ENCODE results near the gene IPO13.

Gene IPO13

DNA sequence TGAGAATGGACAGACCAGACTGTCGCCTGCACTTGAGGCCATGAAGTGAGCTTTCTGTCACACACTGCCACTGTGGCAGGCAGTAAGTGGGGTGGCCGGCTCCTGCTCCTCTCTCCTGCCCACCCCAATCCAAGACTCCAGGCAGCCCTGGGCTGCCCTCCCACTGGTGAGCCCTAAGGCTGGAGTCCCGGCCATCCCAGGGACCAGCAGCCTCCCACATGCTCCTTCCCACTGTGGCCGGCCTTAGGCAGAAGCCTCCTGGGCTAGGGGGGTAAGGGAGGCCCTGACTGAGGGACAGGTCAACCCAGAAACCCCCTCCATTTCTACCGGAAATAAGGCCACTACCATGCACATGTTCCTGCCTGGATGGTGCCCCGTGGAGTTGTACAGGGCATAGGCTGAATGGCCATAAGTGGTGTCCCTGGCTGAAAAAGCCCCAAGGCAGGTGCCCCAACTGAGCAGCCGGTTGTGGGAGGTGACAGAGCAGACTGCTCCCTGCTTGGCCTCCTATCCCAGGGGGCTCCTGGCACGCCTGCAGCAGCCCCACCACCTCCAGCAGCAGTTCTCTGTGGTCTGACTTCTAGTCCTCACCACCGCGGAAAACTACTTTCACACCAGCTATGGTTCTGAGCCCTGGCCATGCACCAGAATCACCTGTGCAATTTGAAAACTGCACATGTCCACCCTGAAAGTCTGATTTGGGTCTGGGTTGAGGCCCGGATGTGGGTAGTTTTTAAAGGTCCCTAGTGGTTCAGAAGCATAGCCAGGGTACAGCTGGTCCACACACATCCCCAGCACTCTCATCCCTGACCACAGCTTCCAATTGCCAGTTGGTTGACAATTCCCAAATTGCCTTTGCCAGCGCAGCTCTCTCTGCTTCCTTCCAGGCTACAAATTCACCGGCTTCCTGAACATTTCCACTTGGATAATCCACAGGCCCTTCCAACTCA lies 14.8 kb upstream of the IPO13 start:
- no peak for DNase-seq

DNA sequence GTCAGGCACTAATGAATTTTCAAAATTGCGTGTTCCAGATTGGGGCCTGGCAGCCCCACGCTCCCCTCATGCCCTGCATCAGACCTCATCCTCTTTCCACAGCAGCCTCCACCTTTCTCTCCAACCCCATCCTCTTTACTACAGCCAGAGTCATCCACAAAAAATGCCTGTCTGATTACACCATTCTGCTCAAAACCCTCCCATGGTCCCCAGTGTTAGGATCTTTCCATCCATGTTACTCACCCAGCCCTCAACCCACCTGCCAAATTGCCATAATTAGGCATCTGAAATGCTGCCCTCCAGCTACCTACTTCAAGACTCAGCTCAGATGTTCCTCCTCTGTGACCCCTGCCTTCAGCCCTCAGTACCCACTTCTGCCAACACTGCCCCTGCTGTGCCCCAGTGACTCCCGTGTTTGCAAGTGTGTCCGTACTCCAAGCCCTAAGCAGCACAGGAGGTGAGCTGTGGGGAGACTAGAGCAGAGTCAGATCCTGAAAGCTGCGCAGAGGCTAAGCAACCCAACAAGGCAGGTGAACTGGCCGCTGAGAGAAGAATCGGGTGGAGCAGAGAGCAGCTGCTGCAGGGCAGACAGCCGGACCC lies 13.9 kb upstream of the IPO13 start:
- DNase-seq = no peak

DNA sequence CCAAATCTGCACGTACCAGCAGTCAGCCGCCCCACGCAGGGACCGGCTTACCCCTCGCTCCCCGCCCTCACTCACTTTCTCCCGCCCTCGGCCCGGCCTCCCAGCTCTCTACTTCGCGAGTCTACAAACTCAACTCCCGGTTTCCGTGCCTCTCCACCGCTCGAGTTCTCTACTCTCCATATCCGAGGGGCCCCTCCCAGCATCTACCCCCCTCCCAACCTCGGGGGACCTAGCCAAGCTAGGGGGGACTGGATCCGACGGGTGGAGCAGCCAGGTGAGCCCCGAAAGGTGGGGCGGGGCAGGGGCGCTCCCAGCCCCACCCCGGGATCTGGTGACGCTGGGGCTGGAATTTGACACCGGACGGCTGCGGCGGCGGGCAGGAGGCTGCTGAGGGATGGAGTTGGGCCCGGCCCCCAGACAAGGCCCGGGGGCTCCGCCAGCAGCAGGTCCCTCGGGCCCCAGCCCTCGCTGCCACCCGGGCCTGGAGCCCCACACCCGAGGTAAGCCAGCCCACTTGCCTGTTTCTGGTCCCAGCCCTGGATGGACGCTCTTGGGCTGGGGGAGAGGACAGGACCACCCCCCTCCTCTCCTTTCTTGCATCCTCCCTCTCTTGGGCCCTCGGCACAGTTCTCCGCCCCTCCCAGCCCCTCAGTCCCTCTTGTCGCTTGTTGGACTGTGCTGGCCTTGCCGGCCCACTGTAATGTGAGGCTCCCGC lies 13.2 kb upstream of the IPO13 start, which contains the start of gene ARTN:
Gene ARTN (plus strand): TSS at position 416 of the 715 bp plus-strand sequence. CDS start 1,856 bp downstream, outside the sequence.
- DNase-seq = no peak

DNA sequence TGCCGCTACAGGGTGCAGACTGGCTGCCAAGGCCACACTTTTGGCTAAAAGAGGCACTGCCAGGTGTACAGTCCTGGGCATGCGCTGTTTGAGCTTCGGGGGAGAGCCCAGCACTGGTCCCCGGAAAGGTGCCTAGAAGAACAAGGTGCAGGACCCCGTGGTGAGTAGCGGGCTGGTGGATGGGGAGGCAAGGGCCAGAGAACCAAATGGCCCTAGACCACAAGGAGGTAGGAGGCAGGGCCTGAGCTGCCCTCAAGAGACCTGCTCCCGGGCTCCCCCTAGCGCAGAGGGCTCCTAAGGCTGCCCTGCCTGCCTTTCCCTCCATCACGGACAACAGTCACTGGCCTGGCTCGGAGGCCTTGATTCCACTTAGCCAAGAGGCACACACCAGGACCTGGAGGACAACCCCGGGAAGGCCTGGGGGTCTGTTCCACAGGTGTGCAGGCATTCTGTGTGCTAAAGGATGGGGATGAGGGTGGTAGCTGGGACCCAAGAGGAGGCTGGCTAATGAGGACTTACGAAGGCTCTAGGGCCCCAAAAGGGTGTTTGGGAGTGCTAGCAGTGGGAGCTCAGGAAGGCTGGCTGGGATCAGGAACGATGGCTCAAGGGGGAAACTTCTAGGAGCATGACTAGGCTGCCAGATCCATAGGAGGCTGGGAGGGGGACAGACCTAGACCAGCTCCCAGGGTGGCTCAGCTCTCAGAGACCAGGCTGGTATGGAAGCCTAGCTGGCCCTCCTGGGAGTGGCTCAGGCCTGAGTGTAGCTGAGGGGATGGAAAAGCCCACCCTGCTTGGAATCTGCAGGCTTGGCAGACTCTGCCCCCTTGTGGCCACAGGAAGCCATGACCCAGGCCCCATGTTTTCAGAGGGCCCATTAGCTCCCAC lies 12.4 kb upstream of the IPO13 start:
- peak; percentile 30 for DNase-seq

DNA sequence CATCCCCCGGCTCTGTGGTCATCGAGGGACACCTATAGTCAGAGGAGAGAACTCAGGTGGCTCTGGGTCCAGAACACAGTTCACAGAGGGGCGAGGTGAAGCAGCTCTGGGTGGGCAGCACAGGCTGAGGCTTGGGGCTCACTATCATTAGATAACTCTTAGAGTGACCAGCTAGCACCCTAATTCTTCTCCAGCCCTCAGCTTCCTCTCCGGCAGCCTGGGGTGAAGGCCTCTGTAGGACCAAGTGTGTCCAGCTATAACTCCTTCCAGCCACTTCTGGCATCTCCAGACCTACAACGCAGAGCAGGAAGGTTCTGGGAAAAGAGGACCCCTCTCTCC lies 11.8 kb upstream of the IPO13 start:
- DNase-seq = no peak

DNA sequence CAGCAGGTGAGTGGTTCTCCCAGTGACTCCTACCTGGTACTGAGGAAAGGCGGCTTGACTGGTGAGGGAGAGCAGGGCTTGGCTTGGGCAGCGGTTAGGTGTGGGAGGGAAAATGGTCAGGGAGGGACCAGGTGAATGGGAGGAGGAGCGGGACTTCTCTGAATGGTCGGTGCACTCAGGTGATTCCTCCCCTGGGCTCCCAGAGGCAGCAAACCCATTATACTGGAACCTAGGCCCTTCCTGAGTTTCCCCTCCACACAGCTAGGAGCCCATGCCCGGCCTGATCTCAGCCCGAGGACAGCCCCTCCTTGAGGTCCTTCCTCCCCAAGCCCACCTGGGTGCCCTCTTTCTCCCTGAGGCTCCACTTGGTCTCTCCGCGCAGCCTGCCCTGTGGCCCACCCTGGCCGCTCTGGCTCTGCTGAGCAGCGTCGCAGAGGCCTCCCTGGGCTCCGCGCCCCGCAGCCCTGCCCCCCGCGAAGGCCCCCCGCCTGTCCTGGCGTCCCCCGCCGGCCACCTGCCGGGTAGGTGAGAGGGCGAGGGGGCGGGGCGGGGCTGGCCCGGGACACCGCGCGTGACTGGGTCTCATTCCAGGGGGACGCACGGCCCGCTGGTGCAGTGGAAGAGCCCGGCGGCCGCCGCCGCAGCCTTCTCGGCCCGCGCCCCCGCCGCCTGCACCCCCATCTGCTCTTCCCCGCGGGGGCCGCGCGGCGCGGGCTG lies 10.9 kb upstream of the IPO13 start:
- DNase-seq = no peak

DNA sequence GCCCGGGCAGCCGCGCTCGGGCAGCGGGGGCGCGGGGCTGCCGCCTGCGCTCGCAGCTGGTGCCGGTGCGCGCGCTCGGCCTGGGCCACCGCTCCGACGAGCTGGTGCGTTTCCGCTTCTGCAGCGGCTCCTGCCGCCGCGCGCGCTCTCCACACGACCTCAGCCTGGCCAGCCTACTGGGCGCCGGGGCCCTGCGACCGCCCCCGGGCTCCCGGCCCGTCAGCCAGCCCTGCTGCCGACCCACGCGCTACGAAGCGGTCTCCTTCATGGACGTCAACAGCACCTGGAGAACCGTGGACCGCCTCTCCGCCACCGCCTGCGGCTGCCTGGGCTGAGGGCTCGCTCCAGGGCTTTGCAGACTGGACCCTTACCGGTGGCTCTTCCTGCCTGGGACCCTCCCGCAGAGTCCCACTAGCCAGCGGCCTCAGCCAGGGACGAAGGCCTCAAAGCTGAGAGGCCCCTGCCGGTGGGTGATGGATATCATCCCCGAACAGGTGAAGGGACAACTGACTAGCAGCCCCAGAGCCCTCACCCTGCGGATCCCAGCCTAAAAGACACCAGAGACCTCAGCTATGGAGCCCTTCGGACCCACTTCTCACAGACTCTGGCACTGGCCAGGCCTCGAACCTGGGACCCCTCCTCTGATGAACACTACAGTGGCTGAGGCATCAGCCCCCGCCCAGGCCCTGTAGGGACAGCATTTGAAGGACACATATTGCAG lies 10.2 kb upstream of the IPO13 start:
- no peak for DNase-seq

DNA sequence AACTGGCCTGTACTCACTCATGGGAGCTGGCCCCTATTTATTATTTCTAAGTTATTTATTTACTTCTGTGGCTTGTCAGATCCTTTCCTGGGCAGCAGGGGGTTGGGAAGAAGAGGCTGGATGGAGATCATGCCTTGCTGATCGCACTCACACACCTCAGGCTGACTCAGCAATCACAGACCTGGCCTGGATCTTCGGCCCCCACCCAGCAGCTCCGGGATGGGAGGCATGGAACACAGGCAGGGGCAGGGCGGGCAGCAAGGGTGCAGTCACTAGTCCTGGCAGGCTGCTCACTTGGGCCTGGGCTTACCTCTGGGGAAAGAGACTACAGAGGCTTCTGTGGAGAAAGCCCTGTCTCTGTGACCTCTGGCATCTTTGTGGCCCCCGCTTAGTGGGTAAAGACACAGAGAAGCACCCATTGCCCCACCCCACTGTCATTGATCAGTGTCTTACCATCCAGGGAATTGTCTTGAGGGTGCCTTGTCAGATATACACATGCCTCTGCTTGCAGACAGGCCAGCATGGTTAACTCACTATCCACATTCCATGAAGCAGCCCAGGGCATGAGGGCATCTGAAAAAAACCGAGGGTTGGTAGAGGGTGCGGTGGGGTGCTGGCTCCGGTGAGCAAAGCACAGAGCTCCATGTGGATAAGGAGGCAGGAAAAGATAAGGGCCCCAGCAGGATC lies 9.4 kb upstream of the IPO13 start:
- no peak for DNase-seq

DNA sequence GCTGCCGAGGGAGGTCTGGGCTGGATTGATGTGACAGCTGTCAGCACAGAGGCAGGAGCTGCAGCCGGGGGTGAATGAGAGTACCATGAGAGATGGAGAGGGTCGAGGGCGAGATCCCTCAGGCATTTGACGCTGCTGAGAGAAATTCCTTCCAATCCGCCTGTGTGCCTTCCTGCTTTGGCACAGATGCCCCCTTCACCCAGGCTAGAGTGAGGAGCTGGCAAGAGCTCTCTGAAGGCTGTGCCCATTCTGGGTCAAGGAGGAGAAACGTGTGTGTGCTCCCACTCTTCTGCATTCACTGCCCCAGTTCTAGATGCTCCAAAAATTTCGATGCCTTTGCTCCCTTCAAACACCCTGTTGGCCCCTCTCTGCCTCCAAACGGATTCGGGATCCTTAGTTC lies 8.4 kb upstream of the IPO13 start:
- no peak for DNase-seq

DNA sequence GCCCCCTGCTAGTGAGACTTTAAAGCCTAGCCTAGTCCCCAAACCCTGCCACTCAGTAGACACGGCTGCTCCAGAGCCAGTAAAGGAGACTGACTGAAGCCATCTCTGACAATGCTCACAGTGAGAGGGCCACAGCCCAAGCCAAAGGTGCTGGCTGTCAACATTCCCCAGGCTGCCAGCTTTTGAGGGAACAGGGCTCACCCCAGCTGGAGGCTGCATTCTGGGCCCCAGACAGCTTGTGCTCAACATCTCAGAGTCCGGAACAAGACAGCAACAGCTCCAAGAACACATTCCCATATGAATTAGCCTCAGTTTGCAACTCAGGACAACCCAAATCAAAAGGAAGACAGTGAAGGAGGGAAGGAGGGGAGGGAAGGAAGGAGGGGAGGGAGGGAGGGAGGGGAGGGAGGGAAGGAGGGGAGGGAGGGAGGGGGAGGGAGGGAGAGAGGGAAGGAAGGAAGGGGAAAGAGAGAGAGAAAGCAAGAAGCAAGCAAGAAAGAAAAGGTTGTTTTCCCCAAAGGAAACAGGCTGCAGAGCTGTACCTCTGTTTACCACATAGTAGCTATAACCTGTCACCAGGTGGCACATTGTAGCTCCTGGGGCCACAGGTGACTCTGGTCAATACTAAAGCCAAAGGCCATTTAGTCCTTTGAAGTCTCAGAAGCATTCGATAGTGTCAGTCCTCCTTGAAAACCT lies 7.7 kb upstream of the IPO13 start:
- no peak for DNase-seq

DNA sequence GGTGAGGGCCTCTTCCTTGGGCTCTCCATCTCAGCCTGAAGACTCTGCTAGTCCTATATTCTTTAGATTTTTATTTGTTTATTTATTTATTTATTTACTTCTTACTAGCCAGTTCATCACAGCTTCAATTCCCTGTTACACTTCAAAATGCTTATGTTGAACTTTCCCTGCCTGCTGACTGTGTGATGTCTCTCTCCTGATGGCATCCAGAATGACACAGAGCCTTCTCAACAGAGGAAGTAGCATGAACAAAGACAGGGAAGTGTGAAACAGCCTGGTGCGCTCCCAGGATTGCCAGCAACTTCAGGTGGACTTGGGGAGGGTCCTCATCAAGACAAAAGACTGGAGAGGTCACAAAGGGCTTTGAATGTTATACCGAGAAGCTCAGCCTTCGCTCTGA lies 4.3 kb upstream of the IPO13 start:
- DNase-seq = no peak

DNA sequence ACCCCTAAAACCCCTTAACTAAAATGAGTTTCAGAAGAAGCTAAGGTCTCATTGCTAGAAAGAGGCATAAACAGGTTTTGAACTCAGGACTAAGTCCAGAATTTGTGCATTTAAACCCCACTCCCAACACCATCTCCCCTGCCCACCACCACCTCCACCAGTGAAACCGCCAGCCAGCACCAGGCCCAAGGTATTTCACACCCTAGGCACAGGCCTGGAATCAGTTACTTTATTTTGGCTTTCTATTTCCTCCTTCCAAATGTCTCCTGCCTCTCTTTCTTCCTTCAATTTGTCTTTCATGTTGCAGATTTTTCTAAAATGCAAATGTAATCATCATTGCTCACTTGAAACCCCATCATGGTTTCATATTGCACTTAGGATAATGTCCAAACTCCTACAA lies 1.9 kb upstream of the IPO13 start:
- no peak for DNase-seq

DNA sequence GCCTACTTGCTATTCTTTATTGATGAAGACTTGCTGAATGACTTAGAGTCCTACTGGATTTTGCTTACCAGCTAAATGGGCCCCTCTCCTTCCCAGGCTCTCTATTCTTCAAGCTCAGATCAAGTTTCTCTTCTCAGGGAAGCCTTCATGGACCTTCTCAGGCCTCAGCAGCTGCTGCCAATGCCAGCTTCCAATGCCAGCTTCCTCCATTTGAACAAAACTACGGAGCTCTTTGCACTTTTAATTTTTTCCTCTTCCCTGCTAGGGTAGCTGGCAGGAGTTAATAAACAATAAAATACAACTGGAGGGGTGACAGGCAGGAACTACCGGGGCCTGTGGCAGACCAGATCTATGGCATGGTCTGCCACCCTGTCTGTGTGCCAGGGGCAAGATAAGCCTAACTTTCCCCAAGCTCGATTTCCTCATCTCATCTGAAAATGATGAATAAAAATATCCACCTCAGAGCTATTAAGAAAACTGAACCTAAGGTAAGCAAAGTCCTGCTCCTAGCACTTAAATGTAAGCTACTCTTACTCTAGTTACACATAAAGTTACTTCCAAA lies 995 bp upstream of the IPO13 start:
- DNase-seq = no peak

DNA sequence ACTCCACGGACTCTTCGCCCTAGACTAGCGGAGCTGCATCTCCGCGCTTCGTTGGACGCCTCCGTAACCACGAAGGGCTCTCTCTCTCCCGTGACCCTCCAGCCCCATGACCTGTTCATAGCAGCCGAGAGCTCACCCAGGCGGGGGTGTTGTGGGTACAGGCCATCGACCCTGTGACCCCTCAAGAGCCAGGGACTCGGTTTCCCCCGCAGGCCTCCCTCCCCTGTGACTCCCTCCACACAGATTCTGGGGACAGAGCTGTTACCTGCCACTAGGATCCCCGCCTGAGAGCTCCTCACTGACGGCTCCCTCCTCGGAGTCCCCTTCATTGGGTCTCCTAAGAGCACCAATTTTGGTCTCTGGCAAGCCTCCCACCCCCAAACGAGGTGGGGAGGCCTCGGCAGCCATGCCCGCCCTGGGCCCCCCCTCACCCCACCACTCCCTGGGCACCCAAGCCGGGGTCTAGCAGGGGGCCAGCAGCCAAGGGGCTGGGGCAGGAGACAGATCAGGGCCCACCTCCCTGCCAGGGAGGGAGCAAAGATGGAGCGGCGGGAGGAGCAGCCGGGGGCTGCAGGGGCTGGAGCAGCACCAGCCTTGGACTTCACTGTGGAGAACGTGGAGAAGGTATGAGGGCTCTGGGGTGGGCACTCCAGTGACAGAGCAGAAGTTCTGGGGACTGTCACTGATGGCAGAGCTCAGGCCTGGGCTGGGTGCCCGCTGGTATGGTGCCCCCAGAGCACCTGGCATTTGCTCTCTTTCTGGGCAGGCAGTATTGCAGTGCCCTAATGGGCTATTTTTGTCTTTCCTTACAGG lies 517 bp downstream of the IPO13 start:
- no peak for DNase-seq

DNA sequence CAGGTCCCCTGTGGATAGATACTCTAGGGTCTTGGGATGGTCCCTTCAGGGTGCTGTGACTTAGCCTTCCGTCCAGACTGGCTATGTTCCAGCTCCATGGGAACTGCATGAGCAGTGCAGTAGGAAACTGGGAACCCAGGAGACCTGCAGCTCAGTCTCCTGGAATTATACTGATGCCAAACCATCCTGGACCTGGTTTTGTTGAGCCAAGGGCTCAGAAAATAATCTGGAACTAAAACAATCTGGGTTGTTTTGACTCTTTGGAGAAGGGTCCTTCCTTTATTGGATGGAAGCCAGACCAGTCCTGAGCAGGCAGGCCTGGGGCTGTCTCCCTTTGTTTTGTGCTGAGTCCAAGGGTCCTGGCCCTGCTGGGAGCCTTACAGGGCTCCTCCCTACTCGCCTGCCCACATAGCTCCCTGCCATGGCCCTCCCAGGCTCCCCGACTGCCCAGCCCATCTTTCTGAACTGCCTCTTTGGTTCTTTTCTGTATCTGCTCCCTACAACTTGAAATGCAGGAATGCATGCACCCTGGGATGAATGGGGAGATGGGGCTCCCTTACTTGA lies 1.2 kb downstream of the IPO13 start:
- no peak for DNase-seq

DNA sequence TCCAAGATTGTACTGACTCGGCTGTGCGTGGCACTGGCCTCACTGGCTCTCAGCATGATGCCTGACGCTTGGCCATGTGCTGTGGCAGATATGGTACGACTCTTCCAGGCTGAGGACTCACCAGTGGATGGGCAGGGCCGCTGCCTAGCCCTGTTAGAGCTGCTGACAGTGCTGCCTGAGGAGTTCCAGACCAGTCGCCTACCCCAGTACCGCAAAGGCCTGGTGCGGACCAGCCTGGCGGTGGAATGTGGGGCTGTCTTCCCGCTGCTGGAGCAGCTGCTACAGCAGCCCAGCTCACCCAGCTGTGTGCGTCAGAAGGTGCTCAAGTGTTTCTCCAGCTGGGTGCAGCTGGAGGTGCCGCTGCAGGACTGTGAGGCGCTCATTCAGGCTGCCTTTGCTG lies 2.9 kb downstream of the IPO13 start:
- no peak for DNase-seq

DNA sequence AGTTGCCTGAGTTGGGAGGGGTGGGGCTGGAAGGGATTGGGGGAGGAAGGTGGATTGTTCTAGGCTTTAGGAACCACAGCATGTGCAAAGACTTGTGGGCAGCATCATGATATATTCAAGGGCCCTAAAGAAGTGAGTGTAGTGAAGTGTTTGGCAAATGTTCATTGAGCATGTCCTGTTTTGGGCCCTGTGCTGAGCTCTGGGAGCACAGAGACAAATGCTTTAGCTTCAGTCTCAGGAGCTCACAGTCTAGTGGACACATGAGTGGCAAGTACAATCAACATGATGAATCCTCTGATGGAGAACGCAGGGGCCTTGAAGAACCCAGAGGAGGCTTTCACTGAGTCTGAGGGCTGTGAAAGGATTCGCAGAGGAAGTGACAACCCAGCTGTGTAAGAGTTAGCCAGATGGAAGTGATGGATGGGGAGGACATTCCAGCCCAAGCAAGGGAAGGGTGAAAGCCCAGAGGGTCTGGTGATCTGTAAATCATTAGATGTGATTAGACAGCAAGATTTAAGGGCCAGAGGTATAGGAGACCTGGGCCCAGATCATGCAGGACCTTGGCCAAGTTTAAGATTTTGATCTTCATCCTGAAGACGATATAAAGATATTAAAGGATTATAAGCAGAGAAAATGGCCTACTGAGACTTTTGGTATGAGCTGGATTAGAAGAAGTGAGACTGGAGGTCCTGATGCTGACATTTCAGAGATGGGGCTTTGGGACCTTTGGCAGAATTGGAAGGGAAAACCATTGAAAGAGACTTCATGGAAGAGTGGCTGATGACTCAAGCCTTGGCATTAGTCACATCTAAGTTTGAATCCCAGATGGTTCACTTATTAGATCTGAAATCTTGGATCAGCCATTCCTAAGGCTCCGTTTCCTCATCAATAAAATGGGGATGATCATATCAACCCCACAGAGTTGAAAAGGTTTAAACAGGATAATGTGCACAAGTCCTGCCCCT lies 4.6 kb downstream of the IPO13 start:
- DNase-seq = no peak

All from NCI-H1694 (cell line).